HUES6 (cell line): ENCODE measurements around the gene TOLLIP.

Source experiments
- H3K27ac ChIP-seq: 2 replicates; pipeline ENCODE4 v1.7.0; 2013; ENCODE audit warnings: low read depth, mild to moderate bottlenecking, low read length, inconsistent platforms
- H3K27me3 ChIP-seq: 2 replicates; pipeline ENCODE4 v1.6.1; 2013; ENCODE audit warnings: low read length; ENCODE audit not compliant: control insufficient read depth, insufficient read depth
- H3K36me3 ChIP-seq: 2 replicates; pipeline ENCODE4 v1.6.1; 2013; ENCODE audit warnings: low read length; ENCODE audit not compliant: control insufficient read depth, insufficient read depth
- H3K4me1 ChIP-seq: 2 replicates; pipeline ENCODE4 v1.6.1; 2013; ENCODE audit warnings: low read length; ENCODE audit not compliant: control insufficient read depth, insufficient read depth
- H3K4me3 ChIP-seq: 2 replicates; pipeline ENCODE4 v1.5.1; 2013; ENCODE audit warnings: low read depth, low read length
- H3K9ac ChIP-seq: one replicate; pipeline ENCODE4 v1.6.1; 2013; ENCODE audit warnings: mild to moderate bottlenecking, low read length
- H3K9me3 ChIP-seq: 2 replicates; pipeline ENCODE4 v1.6.1; 2013; ENCODE audit warnings: low read depth, low read length; ENCODE audit not compliant: control insufficient read depth, insufficient read depth

TOLLIP gene

DNA sequence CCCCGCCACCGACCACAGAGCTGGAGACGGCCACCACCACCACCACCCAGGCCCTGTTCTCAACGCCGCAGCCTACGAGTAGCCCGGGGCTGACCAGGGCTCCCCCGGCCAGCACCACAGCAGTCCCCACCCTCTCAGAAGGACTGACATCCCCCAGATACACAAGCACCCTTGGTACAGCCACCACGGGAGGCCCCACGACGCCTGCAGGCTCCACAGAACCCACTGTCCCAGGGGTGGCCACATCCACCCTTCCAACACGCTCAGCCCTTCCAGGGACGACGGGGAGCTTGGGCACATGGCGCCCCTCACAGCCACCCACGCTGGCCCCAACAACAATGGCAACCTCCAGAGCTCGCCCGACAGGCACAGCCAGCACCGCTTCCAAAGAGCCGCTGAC, 67.7 kb downstream of the TOLLIP start:
- Histone ChIP-seq H3K27ac (no peak overlapping the region), H3K4me3 (no peak overlapping the region), H3K9ac (no peak overlapping the region), H3K36me3 (no peaks in the 10 kb centered on the region), H3K4me1 (no peaks in the 10 kb centered on the region), H3K27me3 (no peaks in the 10 kb centered on the region), H3K9me3 (peaks cover 18% of the 10 kb centered on the region; the same call in 1 of the 2 replicates)

DNA sequence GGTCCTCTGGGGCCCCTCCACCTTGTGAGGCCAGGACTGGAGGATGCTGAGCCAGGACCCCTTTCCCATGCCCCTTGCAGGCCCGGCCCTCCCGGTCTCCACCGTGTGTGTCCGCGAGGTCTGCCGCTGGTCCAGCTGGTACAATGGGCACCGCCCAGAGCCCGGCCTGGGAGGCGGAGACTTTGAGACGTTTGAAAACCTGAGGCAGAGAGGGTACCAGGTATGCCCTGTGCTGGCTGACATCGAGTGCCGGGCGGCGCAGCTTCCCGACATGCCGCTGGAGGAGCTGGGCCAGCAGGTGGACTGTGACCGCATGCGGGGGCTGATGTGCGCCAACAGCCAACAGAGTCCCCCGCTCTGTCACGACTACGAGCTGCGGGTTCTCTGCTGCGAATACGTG, 68.7 kb downstream of the TOLLIP start:
- Histone ChIP-seq H3K4me3 (no peak overlapping the region), H3K27ac (no peak overlapping the region), H3K4me1 (no peaks in the 10 kb centered on the region), H3K27me3 (no peaks in the 10 kb centered on the region), H3K36me3 (no peaks in the 10 kb centered on the region), H3K9me3 (peaks cover 11% of the 10 kb centered on the region; the same call in 1 of the 2 replicates), H3K9ac (no peak overlapping the region)

DNA sequence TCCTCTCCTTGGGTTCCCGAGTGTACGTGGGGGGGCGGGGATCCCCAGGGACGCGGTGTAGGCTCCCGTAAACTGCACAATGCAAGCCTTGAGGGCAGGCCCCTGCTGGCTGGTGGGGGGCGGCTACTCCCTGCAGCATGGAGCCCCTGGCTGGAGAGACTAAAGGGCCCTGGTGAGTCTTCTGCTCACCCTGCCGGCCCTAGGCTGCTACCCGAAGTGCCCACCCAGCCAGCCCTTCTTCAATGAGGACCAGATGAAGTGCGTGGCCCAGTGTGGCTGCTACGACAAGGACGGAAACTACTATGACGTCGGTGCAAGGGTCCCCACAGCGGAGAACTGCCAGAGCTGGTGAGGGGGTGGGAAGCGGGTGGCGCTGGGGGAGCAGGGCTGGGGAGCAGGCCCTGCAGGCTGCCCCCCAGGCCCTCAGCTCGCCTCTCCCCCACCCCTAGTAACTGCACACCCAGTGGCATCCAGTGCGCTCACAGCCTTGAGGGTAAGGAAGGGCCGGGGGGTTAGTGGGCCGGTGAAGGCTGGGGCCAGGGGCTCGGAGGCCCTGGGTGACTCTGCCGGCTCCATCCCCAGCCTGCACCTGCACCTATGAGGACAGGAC, 69.7 kb downstream of the TOLLIP start:
- Histone ChIP-seq H3K27me3 (no peaks in the 10 kb centered on the region), H3K4me3 (no peak overlapping the region), H3K9me3 (peaks cover 10% of the 10 kb centered on the region; the same call in 1 of the 2 replicates), H3K4me1 (no peaks in the 10 kb centered on the region), H3K36me3 (no peaks in the 10 kb centered on the region), H3K27ac (no peak overlapping the region), H3K9ac (no peak overlapping the region)

DNA sequence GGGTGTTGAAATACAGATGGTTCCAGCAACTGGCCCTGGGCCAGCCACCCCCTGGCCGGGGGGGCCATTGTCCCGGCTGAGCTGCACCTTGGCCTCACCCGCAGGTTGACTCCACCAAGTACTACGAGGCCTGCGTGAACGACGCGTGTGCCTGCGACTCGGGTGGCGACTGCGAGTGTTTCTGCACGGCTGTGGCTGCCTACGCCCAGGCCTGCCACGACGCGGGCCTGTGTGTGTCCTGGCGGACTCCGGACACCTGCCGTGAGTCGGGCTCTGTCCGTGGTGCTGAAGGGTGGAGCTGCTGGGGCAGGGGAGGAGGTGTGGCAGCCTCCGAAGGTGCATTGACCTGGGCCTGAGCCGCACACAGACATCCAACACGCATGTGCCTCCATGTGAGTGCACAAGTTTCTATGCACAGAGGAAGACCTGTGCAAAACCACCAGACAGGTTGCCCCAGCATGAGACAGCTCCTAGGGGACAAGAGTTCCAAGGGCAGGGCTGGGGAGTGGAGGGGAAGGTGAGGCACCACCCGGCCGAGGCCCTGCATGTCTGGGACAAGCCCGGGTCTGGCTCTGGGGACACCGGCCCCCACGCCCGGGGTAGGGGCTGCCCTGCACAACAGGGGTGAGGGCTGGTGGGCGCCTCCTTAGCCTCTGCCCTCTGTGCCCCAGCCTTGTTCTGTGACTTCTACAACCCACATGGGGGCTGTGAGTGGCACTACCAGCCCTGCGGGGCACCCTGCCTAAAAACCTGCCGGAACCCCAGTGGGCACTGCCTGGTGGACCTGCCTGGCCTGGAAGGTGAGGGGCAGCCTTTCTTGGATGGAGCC, 70.5 kb downstream of the TOLLIP start:
- H3K27ac ChIP-seq, result no peak overlapping the region
- no peaks in the 10 kb centered on the region for H3K4me1 ChIP-seq
- H3K27me3 ChIP-seq, result no peaks in the 10 kb centered on the region
- no peak overlapping the region for H3K4me3 ChIP-seq
- peaks cover 10% of the 10 kb centered on the region; the same call in 1 of the 2 replicates for H3K9me3 ChIP-seq
- H3K9ac ChIP-seq, result no peak overlapping the region
- no peaks in the 10 kb centered on the region for H3K36me3 ChIP-seq

DNA sequence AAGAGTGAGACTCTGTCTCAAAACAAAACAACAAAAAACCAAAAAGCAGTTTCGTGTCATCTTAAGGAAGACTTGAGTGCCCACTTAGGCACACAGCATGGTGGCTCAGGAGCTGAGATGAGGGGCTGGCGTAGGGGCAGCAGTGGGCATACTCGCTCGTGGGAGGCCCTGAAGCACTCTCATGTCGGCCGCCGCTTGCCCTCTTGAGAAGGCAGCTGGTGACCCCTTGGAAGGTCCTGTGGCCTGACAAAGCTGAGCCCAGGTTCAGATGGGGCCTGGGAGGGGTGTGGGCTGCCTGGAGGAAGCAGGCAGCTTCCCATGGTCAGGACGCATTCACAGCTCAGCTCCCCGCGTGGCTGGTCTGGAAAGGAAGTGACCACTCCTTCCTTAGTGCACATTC, 71.6 kb downstream of the TOLLIP start:
- Histone ChIP-seq H3K9ac (no peak overlapping the region), H3K9me3 (peaks cover 6% of the 10 kb centered on the region; the same call in 1 of the 2 replicates), H3K4me3 (no peak overlapping the region), H3K36me3 (no peaks in the 10 kb centered on the region), H3K27me3 (no peaks in the 10 kb centered on the region), H3K4me1 (no peaks in the 10 kb centered on the region), H3K27ac (no peak overlapping the region)

DNA sequence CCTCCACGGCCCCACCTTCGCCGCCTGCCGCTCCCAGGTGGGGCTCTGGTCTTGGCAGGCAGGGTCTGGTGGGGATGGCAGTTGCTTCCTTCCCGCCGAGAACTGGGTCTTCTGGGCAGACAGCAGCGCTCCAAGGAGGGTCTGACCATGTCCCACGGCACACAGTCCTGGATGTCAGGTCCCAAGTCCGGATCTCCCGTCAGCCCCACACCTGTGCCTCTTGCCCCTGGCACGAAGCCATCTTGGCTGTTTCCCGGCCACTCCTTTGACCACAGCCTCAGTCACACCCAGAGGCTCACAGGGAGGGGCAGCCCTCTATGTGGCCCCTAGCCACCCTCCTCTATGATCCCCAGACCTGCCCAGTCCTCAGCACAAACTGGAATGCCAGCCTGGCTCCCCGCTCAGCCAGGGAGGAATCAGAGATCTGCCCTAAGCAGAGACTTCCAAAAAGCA, 72.3 kb downstream of the TOLLIP start:
- no peak overlapping the region for H3K27ac ChIP-seq
- no peak overlapping the region for H3K9ac ChIP-seq
- no peaks in the 10 kb centered on the region for H3K27me3 ChIP-seq
- H3K4me3 ChIP-seq, result no peak overlapping the region
- no peaks in the 10 kb centered on the region for H3K4me1 ChIP-seq
- H3K36me3 ChIP-seq, result no peaks in the 10 kb centered on the region
- peaks cover 4% of the 10 kb centered on the region; the same call in 1 of the 2 replicates for H3K9me3 ChIP-seq

DNA sequence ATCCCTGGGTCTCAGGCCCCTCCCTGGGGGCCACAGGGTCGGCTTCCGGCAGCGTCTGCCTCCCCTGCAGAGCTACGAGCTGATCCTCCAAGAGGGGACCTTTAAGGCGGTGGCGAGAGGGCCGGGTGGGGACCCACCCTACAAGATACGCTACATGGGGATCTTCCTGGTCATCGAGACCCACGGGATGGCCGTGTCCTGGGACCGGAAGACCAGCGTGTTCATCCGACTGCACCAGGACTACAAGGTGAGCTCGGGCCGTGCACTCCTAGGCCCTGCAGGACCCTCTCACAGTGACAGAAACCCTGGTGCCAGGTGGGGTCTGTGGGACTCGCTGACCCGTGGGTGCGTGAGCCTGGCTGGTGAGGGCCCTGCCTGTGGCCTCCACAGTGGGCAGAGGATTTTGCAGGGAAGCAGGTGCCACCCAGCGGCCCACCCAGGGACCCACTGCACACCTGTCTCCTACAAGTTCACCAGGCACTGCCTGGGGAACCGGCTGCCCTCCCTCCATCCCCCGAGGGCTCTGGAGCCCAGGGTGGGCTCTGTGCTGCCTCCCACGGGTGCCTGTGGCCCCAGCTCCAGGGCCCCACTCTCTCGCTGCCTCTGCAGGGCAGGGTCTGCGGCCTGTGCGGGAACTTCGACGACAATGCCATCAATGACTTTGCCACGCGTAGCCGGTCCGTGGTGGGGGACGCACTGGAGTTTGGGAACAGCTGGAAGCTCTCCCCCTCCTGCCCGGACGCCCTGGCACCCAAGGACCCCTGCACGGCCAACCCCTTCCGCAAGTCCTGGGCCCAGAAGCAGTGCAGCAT, 72.9 kb downstream of the TOLLIP start:
- no peaks in the 10 kb centered on the region for H3K36me3 ChIP-seq
- H3K4me3 ChIP-seq, result no peak overlapping the region
- no peak overlapping the region for H3K9ac ChIP-seq
- no peak overlapping the region for H3K27ac ChIP-seq
- H3K9me3 ChIP-seq, result no peaks in the 10 kb centered on the region
- H3K27me3 ChIP-seq, result no peaks in the 10 kb centered on the region
- H3K4me1 ChIP-seq, result no peaks in the 10 kb centered on the region

DNA sequence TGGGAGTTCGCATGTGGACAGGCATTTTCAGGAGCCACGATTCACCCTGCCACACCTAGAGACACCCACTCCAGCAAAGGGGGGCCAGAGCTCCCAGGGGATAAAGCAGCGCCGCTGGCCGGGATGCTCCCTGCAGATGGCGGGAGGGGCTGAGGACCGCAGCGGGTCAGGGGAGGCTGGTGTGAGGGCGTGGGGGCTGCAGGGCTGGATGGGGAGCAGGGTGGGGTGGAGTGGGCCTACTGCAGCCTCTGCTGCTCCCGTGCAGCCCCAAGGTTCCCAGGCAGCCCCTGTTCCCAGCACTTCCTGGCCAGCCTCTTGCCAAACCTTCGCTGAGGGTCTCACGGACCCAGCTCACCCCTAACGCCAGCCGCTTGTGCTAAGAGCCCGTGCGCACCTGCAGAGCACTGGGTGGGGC, 73.5 kb downstream of the TOLLIP start:
- Histone ChIP-seq H3K9me3 (no peaks in the 10 kb centered on the region), H3K36me3 (no peaks in the 10 kb centered on the region), H3K27me3 (no peaks in the 10 kb centered on the region), H3K9ac (no peak overlapping the region), H3K4me1 (no peaks in the 10 kb centered on the region), H3K4me3 (no peak overlapping the region), H3K27ac (no peak overlapping the region)

DNA sequence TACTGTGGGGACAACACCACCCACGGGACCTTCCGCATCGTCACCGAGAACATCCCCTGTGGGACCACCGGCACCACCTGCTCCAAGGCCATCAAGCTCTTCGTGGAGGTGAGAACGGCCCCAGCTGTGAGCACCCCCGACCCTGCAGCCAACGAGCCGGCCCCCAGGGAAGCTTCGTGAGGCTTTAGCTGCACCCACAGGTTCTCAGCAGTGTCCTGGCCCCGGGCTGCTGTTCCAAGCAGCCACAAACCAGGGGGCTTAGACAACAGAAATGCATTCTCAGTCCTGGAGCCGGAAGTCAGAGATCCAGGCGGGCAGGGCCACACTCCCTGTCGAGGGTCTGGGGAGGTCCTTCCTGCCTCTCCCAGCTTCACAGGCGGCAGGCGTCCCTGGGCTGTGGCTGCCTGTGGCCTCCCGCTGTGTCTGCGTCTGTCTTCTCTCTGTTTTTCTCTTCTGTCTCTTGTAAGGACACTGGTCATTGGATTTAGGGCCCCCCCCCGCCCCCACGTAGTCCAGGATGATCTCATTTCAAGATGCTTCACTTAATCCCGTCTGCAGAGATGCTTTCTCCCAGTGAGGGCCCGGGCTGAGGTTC, 74.0 kb downstream of the TOLLIP start:
- Histone ChIP-seq H3K4me3 (no peak overlapping the region), H3K9ac (no peak overlapping the region), H3K9me3 (no peaks in the 10 kb centered on the region), H3K36me3 (no peaks in the 10 kb centered on the region), H3K4me1 (no peaks in the 10 kb centered on the region), H3K27ac (no peak overlapping the region), H3K27me3 (no peaks in the 10 kb centered on the region)

DNA sequence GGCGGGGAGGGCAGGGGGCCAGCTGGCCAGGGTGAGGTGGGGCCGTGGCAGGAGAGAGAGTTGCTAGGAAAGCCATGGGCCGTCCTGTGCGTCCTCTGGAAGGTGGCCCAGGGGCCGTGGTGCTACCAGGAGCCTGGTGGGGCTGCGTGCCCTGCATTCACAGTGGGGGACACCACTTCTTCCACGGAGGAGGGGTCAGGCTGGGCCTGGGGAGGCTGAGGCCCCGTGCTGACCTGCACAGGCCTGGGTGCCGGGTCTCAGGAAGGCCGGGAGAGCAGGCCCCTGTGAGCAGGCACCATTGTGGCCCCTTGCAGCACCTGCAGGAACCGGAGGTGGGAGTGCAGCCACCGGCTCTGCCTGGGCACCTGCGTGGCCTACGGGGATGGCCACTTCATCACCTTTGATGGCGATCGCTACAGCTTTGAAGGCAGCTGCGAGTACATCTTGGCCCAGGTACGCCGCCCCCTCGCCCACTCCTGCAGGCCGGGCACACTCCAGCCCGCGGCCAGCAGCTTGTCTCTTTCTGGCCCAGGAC, 74.6 kb downstream of the TOLLIP start:
- H3K27ac ChIP-seq, result no peak overlapping the region
- H3K9me3 ChIP-seq, result no peaks in the 10 kb centered on the region
- no peak overlapping the region for H3K9ac ChIP-seq
- H3K4me3 ChIP-seq, result no peak overlapping the region
- no peaks in the 10 kb centered on the region for H3K4me1 ChIP-seq
- H3K27me3 ChIP-seq, result no peaks in the 10 kb centered on the region
- no peaks in the 10 kb centered on the region for H3K36me3 ChIP-seq
